Measurements from ENCODE around the gene LCAT. TPM values are rescaled to one million over a fixed set of nuclear protein-coding genes. Genes with fewer than 3 reads are reported as not detected.

The LCAT gene
- polyA plus RNA-seq, 12 donors: 15.7 to 39.5 (median 18.8) TPM; not detected in 1

GRCh38 chr16:67969254-67970039 is 25.5 kb upstream of the LCAT start:
- no peak for DNase-seq

GRCh38 chr16:67968400-67969253 is 24.7 kb upstream of the LCAT start, which contains the start of gene SLC12A4:
SLC12A4 (minus strand) TSS chr16:67968637; CDS start chr16:67968553, 84 bp downstream.
- peak; percentile 87 for DNase-seq

GRCh38 chr16:67967958-67968399 is 24.1 kb upstream of the LCAT start:
- peak; percentile 45 for DNase-seq

- no peak for DNase-seq
Observed at GRCh38 chr16:67967183-67967957, 23.4 kb upstream of the LCAT start.

DNA sequence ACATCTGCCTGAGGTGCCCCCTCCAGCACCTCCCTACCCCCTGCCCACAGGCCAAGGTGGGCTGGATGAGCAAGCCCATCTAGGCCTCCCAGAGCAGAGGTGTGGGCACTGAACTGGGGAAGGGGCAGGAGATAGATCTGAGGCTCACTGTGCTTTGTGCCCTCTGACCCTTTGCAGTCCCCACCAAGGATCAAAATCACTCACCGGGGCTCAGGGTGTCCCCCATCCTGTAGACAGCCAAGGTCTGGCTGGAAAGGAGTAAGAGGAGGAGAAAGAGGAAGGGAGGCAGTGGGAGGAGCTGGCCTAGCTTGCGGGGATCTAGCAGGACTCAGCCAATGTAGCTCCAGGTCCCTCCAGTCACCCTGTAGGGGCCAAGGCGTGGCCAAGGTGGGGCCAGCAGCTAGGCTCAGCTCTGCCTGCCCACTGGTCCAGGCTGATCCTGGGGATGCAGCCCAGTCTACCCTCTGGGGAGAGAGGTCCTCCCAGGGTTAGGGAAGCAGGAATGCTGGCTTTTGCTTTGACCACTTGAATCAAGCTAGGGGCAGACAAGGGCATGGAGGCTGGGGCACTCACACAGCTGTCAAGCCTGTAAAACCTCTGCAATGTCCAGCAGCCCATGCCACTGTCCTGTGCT is 22.7 kb upstream of the LCAT start:
- no peak for DNase-seq

DNA sequence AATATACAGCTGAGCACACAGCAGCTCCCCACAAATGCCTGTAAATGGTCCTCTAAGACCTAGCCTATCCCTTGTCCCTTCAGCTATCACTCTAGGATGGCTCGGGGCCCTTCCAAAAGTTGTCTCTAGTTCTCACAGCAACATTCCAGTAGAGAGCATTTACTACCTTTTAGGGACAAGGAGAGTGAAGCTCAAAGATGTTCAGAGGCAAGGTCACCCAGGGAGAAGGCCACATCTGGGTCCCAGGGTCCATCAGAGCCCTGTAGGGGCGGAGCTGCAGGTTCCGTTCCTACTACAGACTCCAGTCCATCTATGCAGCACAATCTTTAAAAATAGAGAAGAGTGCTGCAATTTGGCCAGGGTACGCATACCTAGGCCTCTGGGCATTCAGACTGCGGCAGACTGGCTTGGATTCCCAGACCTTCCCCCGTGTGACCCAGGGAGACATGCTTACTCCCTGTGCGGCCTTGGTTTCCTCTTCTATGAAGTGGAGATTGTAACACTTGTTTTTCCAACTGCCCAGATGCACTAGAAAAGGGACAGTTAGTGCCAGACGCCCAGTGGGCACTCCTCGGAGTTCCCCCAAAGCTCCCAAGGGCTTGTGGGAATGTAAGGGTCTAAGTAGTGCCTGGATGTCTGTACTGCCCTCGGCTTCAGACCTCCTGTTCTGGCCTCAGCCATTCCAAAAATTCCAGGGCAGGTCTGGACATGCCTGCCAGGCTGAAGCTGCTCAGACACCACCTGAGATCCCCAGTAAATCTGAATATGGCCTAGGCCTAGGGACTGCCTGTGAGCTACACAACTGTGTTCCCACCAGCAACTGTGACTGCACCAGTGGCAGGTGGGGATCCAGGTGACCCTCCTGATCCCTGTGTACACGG is 22.0 kb upstream of the LCAT start:
- no peak for DNase-seq

GRCh38 chr16:67964477-67965131 is 20.7 kb upstream of the LCAT start:
- no peak for DNase-seq

GRCh38 chr16:67963662-67964321 is 19.9 kb upstream of the LCAT start:
- no peak for DNase-seq

DNA sequence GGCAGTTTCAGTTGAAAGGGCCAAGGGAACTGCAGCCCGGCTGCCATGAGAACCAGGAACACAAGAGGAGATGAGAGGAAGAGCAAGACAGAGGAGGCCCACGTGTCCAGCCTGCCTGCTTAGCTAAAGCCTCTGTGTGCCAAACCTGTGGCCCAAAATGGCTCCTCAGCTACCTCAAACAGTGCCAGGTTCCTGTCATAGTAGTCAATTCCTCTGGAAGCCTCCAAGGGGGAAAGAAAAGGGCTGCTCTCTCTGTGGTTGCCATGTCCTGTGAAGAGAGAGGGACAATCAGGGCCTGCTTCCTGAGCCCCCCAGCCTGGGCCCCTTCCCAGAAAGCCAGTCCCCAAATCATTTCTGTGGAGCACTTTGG is 19.4 kb upstream of the LCAT start:
- no peak for DNase-seq

DNA sequence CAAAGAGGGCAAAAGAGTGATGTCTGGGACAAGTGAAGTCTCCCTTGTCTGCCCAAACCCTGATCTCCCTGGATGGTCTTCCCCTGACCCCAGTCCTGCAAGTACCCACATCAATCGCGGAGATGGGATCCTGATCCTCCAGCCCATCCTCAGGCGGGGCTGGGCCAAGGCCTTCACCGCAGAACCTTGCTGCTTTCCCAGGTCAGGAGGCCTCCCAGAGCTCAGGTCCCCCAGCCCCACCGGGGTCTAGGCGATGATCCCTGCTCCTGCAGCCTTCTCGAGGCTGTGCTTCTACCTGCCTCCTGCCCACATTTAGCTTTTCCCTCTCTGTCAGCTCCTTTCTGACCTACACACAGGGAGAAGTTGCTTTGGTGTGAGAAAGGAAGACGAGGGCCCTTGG is 18.2 kb upstream of the LCAT start:
- DNase-seq: no peak

DNA sequence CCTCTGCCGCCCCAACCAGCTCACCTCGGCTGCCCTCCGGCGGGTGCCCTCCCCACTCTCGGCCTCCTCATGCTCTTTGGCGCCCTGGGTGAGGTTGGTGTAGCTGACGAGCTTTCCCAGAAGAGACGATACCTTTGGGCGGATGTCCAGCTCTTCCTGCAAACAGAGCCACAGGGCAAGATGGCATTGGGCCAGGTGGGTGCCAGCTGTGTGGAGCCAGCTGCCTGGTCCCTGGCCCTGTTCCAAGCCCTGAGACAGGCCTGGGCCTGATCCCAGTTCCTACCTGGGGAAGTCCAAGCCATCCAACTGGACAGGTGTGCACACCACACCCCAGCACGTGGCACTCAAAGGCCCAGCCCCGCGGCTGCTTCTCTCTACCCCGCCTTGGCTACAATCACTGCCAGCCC is 17.6 kb upstream of the LCAT start:
- no peak for DNase-seq

DNA sequence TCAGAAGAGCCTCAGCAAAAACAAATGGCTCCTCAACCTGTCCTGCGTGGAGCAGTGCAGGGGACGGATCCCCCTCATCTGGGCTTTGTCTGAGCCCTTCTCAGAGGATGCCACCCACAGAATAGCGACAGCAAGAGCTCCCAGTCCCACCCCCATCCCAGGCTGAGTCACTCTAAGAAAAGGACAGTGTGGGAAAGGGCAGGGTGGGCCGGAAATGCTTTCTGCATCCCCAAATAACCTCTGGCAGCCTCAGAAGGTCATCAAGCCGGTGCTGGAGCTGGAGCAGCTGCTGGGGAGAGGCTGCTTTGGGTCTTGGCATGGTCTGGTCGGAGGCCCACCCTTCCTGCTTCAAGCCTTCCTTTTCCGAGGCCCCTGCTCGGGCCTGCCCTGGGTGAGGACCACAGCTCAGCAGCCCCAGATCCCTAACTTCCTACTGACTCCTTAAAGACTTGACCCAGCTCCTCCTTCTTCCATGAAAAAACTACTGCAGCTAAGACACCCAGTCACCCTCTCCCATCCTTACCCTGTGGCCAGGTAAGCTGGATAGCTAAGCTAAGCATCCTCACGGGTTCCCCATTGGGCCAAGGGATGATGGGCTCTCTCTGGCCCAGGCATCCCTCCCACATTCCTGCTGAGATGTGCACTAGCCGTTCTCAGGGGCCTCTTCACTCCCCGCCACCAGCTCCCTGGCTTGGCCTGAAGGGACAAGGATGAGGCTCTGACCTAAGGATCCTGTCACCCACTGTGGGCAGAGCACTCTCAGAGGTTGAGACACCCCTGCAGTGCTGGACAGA is 15.8 kb upstream of the LCAT start:
- no peak for DNase-seq

DNA sequence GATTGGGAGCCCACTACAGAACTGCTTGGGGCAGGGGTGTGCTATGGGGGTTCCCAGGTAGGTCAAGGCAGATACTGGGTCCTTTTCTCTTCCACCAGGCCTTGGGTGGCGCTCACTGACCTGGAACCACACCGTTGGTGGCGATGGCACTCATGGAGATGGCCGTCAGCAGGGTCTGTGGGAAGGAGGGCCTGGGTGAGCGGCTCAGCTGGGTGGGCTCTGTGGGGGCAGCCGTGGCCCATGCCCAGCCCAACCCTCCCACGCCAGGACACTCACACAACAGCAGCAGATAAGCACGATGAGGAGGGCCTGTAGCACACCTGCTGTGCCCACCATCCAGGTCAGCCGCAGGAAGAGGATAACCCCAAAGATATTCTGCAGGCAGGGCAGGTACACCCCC is 13.7 kb upstream of the LCAT start:
- no peak for DNase-seq

- DNase-seq: no peak
Observed at GRCh38 chr16:67954421-67955196, 10.7 kb upstream of the LCAT start.

- no peak for DNase-seq
Observed at GRCh38 chr16:67953641-67954375, 9.9 kb upstream of the LCAT start.

DNA sequence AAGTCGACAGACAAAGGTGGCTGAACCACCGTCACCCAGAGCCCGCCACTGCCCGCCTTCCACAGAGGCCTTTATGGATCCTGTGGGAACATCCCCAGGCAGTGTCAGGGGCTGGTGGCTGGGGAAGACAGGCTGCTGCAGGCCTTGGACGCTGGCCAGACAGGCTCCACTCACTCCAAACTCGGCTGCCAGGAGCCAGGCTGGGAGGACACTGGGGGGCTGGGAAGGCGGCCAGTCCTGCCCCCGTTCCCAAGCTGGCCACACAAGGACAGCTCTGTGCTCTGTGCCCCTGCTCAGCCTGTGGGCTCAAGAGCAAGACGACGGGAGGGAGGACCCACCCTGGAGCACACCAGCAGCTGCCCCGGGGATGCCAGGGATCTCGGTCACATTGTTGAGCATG is 7.6 kb upstream of the LCAT start:
- DNase-seq: no peak

DNA sequence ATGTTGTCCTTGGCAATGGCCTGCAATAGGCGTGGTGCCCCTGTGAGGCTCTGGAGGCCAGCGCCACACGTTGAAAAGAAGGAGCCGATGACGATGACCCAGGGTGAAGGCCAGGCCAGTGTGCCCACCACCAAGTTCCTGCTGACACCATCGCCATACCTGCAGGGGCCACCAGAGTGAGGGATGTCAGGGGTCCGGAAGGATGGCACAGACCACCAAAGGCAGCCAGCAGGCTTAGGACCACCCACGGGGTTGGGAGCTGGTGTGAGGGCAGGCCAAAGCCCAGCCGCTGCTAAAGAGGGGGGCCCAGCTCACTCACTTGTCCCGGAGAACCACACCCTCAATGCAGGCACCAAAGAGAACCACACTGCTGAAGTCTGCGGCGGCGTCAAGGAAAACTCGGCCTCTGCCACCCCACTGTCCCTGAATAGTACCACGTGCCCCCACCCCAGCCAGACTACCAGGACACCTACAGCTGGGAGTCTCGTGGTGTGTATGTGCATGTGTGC is 6.5 kb upstream of the LCAT start:
- no peak for DNase-seq

All from muscle of arm (tissue), 12 donors.